Common myeloid progenitor, CD34-positive (primary cell): ENCODE measurements around the gene AKR1C8.
"Not testable (repeated sequence)": the region's sequence is repeated elsewhere in the genome, so short reads cannot be mapped to it uniquely, and the experiment has no call there.

Source experiments
- CTCF ChIA-PET: fragments of 350-600 bp; sonication (Branson Sonifier 250); formaldehyde crosslinking; loops from one replicate; lab custom pipeline; 2021; ENCODE audit warnings: antibody characterized with exemption; lab: Charles Lee
- POLR2A ChIA-PET: fragments of 350-600 bp; sonication (Branson Sonifier 250); formaldehyde crosslinking; loops from one replicate; lab custom pipeline; 2021; ENCODE audit warnings: antibody characterized with exemption; lab: Charles Lee
- DNase-seq, 3 donors: peaks; one replicate each; pipeline versions ENCODE4 v3.0.0 to v3.0.0-alpha.2; 2013
- H3K27ac ChIP-seq, 2 experiments: 1 replicate in 1 of 2; 2 replicates in 1 of 2; pipeline ENCODE4 v1.7.0; 2013; ENCODE audit warnings: inconsistent platforms in 2 of 2, low read length in 2 of 2, mild to moderate bottlenecking in 2 of 2, low read depth in 1 of 2, moderate library complexity in 1 of 2; ENCODE audit not compliant: severe bottlenecking in 2 of 2, insufficient read depth in 1 of 2, poor library complexity in 1 of 2
- H3K27me3 ChIP-seq, 5 experiments: replicated peaks in 2 of 5; 1 replicate in 3 of 5; 2 replicates in 2 of 5; pipeline versions ENCODE4 v1.6.1 to v1.7.0; 2013; ENCODE audit warnings: low read length in 4 of 5, mild to moderate bottlenecking in 2 of 5, moderate library complexity in 2 of 5, inconsistent platforms in 1 of 5; ENCODE audit not compliant: insufficient read depth in 5 of 5, control insufficient read depth in 4 of 5
- H3K36me3 ChIP-seq, 4 experiments: 1 replicate in 2 of 4; 2 replicates in 2 of 4; pipeline versions ENCODE4 v1.6.1 to v1.7.0; 2013; ENCODE audit warnings: low read length in 3 of 4, control low read depth in 1 of 4, mild to moderate bottlenecking in 1 of 4; ENCODE audit not compliant: control insufficient read depth in 4 of 4, insufficient read depth in 4 of 4
- H3K4me1 ChIP-seq, 4 experiments: 1 replicate in 3 of 4; 2 replicates in 1 of 4; pipeline versions ENCODE4 v1.6.1 to v1.7.1; 2013; ENCODE audit warnings: low read length in 3 of 4, mild to moderate bottlenecking in 3 of 4, control low read depth in 1 of 4, inconsistent platforms in 1 of 4, moderate library complexity in 1 of 4; ENCODE audit not compliant: control insufficient read depth in 4 of 4, insufficient read depth in 4 of 4; ENCODE audit errors: control extremely low read depth in 1 of 4
- H3K4me3 ChIP-seq, 7 experiments: 1 replicate in 4 of 7; 2 replicates in 3 of 7; pipeline versions ENCODE4 v1.5.1 to v1.7.0; 2013; ENCODE audit warnings: mild to moderate bottlenecking in 7 of 7, low read length in 6 of 7, moderate library complexity in 6 of 7, inconsistent platforms in 2 of 7, low read depth in 2 of 7, control low read depth in 1 of 7; ENCODE audit not compliant: insufficient read depth in 4 of 7, control insufficient read depth in 1 of 7; ENCODE audit errors: extremely low read depth in 1 of 7
- H3K9me3 ChIP-seq, 5 experiments: 1 replicate in 4 of 5; 2 replicates in 1 of 5; pipeline versions ENCODE4 v1.6.1 to v1.7.1; 2013; ENCODE audit warnings: low read length in 4 of 5, mild to moderate bottlenecking in 2 of 5, inconsistent platforms in 1 of 5, low read depth in 1 of 5, moderate library complexity in 1 of 5; ENCODE audit not compliant: control insufficient read depth in 4 of 5, insufficient read depth in 2 of 5; ENCODE audit errors: control extremely low read depth in 1 of 5
- WGBS: methylation state at CpG from one replicate; pipeline ENCODE4 v1.1.5; 2013; ENCODE audit not compliant: insufficient coverage; 5-methylcytosine and 5-hydroxymethylcytosine counted together

AKR1C8 gene

GRCh38 chr10:5148678-5149032, 36.3 kb downstream of the AKR1C8 start:
- H3K27ac ChIP-seq: no peak overlapping the region
- ChIA-PET POLR2A (no interaction called here), CTCF (no interaction called here)

GRCh38 chr10:5147981-5148677, 36.8 kb downstream of the AKR1C8 start:
- Histone ChIP-seq H3K4me1 (no peaks in the 10 kb centered on the region), H3K27me3 (no peaks in the 10 kb centered on the region), H3K9me3 (peaks cover 2 to 8% (median 6%) of the 10 kb centered on the region in 5 experiments), H3K36me3 (no peaks in the 10 kb centered on the region), H3K27ac (no peak overlapping the region), H3K4me3 (no peak overlapping the region)
- CTCF ChIA-PET: no interaction called here
- DNase-seq: no peak
- POLR2A ChIA-PET: no interaction called here
- no CpG with 5 or more reads among the region's 3 CpGs for WGBS

More at GRCh38 chr10:5148678-5149032, 36.3 kb downstream of the AKR1C8 start:
- Histone ChIP-seq H3K4me1 (no peaks in the 10 kb centered on the region), H3K27me3 (no peaks in the 10 kb centered on the region), H3K9me3 (peaks cover 2 to 8% (median 6%) of the 10 kb centered on the region in 5 experiments), H3K4me3 (no peak overlapping the region), H3K36me3 (no peaks in the 10 kb centered on the region)
- no CpG with 5 or more reads among the region's 1 CpG for WGBS
- DNase-seq: no peak

GRCh38 chr10:5147255-5147980, 37.5 kb downstream of the AKR1C8 start:
- POLR2A ChIA-PET: no interaction called here
- WGBS: 100% methylated on average over 4 of the region's 5 CpGs

DNA sequence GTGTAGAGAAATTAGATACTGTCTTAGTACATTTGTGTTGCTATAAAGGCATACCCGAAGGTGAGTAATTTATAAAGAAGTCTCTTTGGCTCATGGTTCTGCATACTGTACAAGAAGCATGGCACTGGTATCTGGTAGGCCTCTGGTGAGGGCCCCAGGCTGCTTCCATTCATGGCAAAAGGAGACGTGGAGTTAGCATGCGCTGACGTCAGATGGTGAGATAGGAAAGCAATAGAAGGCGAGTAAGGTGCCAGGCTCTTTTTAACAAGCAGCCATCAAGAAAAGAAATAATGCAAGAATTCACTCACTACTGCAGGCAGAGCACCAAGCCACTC, 38.1 kb downstream of the AKR1C8 start:
- POLR2A ChIA-PET: no interaction called here
- H3K4me3 ChIP-seq: no peak overlapping the region
- no peaks in the 10 kb centered on the region for H3K27me3 ChIP-seq
- peaks cover 2 to 8% (median 4%) of the 10 kb centered on the region in 5 experiments for H3K9me3 ChIP-seq
- H3K36me3 ChIP-seq: no peaks in the 10 kb centered on the region
- H3K27ac ChIP-seq: no peak overlapping the region
- CTCF ChIA-PET: no interaction called here
- 90% methylated on average over 1 of the region's 5 CpGs for WGBS
- DNase-seq: no peak
- H3K4me1 ChIP-seq: peaks cover 0 to 2% (median 2%) of the 10 kb centered on the region in 4 experiments

More at GRCh38 chr10:5147255-5147980, 37.5 kb downstream of the AKR1C8 start:
- no peak overlapping the region for H3K4me3 ChIP-seq
- no peaks in the 10 kb centered on the region for H3K36me3 ChIP-seq
- peaks cover 2 to 8% (median 6%) of the 10 kb centered on the region in 5 experiments for H3K9me3 ChIP-seq
- H3K4me1 ChIP-seq: no peaks in the 10 kb centered on the region
- no peaks in the 10 kb centered on the region for H3K27me3 ChIP-seq
- CTCF ChIA-PET: no interaction called here
- no peak overlapping the region for H3K27ac ChIP-seq
- DNase-seq: no peak

DNA sequence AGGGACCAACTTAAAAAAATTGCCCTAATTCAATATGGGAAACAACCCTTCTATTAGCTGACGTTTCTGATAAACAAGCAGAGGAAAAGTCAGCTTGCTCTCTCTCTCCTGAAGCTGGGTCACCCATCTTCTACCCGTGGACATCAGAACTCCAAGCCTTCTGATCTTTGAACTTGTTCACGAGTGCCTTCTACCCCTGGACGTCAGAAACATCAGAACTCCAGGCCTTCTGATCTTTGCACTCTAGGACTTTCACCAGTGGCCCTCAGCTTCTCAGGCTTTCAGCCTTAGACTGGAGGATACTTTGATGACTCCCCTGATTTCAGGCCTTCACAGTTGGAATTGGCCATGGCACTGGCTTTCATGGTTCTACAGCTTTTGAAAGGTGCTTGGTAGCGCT, 41.8 kb downstream of the AKR1C8 start:
- 100% methylated on average over 3 of the region's 5 CpGs for WGBS
- ChIA-PET CTCF (no interaction called here), POLR2A (no interaction called here)
- no peaks in the 10 kb centered on the region for H3K9me3 ChIP-seq
- H3K4me1 ChIP-seq: peaks cover 0 to 11% (median 4%) of the 10 kb centered on the region in 4 experiments
- H3K4me3 ChIP-seq: no peak overlapping the region
- no peak overlapping the region for H3K27ac ChIP-seq
- no peaks in the 10 kb centered on the region for H3K36me3 ChIP-seq
- H3K27me3 ChIP-seq: no peaks in the 10 kb centered on the region
- DNase-seq: no peak

DNA sequence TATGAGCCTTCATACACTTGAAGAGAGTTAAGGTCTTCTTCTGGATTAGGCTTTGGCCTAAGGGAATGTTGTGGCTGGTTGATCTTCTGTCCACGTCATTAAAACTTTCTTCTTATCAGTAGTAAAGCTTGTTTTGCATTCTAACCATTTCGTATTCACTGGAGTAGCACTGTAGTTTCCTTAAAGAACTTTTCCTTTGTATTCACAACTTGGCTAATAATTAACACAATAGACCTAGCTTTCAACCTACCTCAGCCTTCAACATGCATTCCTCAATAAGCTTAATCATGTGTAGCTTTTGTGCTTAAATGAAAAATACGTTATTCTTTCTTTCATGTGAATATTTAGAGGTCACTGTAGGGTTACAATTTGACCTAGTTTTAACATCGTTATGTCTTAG, 42.8 kb downstream of the AKR1C8 start:
- WGBS: 100% methylated on average over 4 of the region's 4 CpGs
- DNase-seq: no peak
- Histone ChIP-seq H3K4me3 (no peak overlapping the region), H3K9me3 (peaks cover under 1 to 7% (median 2%) of the 10 kb centered on the region in 5 experiments), H3K27me3 (no peaks in the 10 kb centered on the region), H3K4me1 (peaks cover 0 to 11% (median 4%) of the 10 kb centered on the region in 4 experiments), H3K27ac (no peak overlapping the region), H3K36me3 (no peaks in the 10 kb centered on the region)
- ChIA-PET CTCF (no interaction called here), POLR2A (no interaction called here)

GRCh38 chr10:5137699-5138098, 47.3 kb downstream of the AKR1C8 start:
- H3K9me3 ChIP-seq: peaks cover 2 to 23% (median 8%) of the 10 kb centered on the region in 5 experiments
- not testable (repeated sequence) for H3K27me3 ChIP-seq

More at GRCh38 chr10:5137699-5138098, 47.3 kb downstream of the AKR1C8 start:
- H3K27ac ChIP-seq, CTCF ChIA-PET, H3K36me3 ChIP-seq, DNase-seq, POLR2A ChIA-PET: not testable (repeated sequence)
- Histone ChIP-seq H3K4me3 (peak overlapping the region in 1 of 7 experiments; percentile 28), H3K4me1 (peaks cover 0 to 11% (median 4%) of the 10 kb centered on the region in 4 experiments)
- WGBS: no CpG with 5 or more reads among the region's 4 CpGs
